Esophagus mucosa (tissue), 1 donor: ENCODE data around the gene STOX2. TPM values are rescaled to one million over a fixed set of nuclear protein-coding genes. Genes with fewer than 3 reads are reported as not detected.
A peak's percentile ranks its signal among the peaks of the same experiment; 100 is the strongest.
"Not testable (repeated sequence)": the region's sequence is repeated elsewhere in the genome, so short reads cannot be mapped to it uniquely, and the experiment has no call there.

Source experiments
- ATAC-seq: fragments of 200-7000 bp; cut with Tn5 transposase; one replicate; pipeline ENCODE4 v1.9.1; 2020
- total RNA-seq: library from RNA; stranded (reverse); gene quantifications from one replicate; pipeline ENCODE4 v1.2.4, GENCODE V29; 2023
- donor health status: DM: yes; HTN: yes; CAD: no.

Gene STOX2
- total RNA-seq, 1 donor from 2014 or later, result 12.0 TPM

DNA sequence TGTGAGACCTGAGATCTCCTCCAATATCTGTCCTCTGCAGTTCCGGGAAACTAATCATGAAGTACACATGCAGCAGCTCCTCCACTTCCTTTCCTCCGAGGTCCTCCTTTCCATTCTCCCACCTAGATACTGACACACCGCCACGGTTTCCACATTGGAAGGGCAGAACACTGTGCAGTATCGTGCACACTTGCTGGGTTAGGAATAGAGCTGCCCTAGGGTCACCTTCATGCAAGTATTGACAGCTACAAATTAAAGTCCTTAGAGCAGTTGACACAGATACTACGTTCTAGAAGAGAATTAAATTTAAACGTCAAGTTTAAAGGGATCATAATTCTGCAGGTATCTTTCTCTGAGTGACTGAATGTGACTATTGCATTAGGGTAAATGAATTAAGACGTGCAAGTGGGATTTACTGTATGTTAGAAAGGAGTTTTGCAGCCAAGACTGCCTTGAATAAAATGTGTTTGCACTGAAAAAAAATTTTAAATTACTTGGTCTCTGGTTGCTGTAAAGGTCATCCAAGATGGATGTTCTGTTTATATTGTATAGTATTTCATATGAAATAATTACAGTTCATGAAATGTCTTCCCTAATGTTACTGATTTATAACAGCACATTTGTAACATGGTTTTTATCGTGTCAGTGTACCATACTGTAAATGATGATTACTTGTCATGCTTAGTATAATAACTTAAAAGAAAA lies 117.7 kb downstream of the STOX2 start:
- ATAC-seq, result no peak

DNA sequence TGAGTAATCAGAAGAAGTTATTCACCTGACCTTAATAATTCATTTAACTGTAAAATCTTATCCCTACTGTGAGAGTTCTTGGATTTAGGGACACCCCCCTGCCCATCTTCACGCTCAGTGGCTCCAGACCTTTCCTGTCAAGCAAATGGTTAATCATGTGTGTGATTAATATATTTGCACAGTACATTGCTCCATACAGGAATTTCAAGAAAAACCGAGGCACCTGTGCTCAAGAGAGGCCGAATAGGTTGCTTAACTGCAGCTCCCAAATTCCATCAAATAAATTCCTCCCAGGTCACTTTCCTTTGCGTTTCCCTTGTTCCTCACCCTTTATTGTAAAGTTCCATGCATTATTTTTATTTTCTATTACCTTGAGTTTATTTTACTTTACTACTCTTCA lies 119.5 kb downstream of the STOX2 start:
- peak; percentile 83 for ATAC-seq

DNA sequence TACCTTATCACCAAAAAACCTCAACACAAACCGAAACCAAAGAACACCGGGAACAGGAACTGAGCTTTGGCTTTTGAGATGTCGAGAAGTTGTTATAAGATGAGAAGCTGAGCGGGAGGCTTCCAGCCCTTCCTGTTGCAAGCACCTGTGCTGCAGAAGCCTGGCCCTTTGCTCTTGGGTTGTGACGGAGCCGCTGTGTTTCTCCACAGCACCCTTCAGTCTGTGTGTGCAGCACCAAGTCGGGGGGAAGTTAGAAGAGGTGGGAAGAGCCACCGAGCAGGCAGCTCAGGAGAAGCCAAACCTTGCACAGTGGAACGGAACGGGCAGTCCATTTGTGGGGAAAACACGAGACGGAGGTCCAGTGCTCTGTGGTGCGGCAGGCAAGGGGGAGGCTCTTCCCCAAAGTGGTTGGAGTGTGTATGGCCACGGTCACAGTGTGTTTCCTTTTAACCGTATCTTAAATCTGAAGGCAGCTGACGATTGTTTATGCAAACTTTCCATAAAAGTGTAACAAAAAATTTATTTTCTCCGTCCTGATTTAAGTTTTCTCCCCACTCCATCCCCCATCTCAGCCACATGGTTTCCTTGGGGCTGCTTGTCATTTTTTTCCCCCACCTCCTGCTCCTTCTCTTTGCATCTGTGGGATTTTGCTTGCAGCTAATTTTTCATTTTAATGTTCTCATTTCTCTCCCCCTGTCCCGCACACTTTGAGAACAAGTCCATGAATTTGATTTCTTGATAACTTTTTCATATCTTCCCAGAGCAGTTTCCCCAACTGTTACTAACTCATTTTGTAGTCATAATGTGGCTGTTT lies 123.7 kb downstream of the STOX2 start:
- no peak for ATAC-seq

DNA sequence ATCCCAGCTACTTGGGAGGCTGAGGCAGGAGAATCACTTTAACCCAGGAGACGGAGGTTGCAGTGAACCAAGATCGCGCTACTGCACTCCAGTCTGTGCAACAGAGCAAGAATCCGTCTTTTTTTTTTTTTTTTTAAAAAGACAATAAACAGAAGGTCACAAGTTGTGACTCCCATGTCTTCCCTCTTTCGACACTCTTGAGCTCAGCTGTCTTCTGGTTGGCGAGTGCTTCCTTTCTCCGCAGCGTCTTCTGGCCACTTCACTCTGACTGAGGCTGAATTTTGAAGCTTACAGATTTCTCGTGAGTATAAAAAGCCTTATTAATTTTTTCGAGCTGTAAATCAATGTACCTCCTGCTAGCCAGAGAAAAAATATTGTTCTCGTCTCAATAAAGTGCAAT lies 124.9 kb downstream of the STOX2 start:
- no peak for ATAC-seq

DNA sequence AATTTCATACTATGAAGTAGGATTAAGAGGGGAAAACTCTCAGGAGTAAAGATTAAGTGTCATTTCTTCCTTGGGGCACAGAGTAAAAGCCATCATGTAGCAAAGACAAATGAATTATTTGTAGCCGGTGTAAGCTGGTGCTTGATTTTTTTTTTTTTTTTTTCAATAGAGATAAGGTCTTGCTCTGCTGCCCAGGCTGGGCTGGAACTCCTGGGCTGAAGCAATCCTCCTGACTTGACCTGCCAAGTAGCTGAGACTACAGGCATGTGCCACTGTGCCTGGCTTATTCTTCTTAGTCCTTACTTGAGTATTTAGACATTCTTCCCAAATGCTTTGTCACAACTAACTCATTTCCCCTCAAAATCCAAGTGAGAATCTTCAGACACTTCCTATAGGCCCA lies 125.7 kb downstream of the STOX2 start:
- no peak for ATAC-seq

DNA sequence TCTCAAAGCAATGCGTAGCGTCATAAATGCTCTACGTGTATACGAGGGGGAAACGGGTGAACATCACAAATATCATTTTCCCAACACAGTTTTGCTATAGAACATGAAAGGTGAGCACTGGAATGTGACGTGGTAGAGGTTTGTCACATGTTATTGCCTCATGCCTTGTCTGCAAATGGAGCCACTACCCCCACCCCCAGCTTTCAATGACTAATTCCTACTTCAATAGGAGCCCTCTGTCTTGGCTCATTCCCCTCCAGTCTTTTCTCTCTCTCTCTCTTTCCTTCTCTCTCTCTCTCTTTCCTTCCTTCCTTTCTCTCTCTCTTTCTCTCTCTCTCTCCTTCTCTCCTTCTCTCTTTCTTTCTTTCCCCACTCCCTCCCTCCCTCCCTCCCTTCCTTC lies 127.0 kb downstream of the STOX2 start:
- ATAC-seq, result no peak

DNA sequence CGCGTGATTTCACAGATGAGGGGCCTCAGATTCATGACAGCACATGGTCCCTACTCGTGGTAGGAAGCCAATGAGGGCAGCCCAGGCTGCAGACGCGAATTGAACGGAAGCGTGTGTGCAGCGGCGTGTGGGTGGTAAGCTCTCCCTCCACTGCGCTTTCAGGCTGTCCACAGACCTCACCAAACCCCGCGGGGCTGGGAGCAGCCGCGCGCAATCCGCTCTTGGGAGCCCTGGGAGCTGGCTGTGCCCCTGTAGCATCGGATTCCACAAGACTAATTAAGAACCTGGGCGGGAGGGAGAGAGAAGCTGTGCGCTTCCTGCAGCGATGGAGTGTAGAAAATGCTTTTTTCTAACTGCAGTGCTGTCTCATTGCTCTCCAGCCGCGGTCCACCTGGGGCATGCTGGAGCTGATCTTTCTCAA lies 134.9 kb downstream of the STOX2 start:
- ATAC-seq, result no peak

DNA sequence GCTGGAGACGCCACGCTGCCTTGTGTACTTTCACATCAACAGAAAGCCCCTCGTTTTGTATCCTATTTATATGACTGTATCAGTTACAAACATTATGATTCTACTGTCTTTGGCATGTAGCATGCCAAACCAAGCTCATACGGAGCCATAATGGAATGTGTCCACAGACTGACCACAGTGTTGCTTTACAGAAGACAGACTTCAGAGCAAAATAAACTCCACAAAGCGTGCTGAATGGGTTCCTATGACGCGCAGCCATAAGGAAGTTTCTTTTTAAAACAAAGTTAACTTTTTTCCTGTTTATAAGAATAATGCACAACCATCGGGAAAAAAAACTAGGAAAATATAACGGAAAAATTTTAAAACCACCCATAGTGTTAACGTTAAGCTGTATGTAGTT lies 136.0 kb downstream of the STOX2 start:
- no peak for ATAC-seq

DNA sequence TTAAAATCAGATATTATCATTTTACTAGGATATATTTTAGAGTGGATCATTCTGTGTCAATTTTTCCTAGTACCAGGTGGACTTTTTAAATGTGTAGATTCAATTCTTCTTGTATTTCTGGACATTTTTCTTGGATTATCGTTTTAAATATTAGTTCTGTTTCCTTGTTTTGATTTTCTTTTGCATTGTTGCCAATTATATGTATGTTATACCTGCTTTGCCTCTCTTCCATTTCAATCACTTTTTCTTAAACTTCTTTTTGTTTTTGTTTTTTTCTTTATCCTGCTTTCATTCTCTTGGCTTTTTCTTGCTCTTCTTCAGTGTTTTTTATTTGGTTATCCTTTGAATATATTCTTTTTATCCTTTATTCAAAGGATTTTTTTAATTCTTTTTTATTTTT lies 141.0 kb downstream of the STOX2 start:
- ATAC-seq, result no peak

DNA sequence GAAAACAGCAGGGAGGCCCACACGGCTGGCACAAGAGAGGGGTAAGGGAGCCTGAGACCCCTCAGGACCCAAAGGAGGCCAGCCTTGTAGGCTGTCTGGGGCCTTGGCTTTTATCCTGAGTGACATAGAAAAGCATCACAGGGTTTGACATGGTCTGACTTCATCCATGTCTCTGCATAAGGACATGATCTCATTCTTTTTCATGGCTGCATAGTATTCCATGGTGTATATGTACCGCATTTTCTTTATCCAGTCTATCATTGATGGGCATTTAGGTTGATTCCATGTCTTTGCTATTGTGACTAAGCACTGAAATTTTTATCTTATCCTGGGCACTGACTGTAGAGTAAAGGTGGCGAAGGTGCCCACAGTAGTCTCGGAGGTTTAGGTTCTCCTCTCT lies 146.2 kb downstream of the STOX2 start:
- ATAC-seq, result not testable (repeated sequence)

DNA sequence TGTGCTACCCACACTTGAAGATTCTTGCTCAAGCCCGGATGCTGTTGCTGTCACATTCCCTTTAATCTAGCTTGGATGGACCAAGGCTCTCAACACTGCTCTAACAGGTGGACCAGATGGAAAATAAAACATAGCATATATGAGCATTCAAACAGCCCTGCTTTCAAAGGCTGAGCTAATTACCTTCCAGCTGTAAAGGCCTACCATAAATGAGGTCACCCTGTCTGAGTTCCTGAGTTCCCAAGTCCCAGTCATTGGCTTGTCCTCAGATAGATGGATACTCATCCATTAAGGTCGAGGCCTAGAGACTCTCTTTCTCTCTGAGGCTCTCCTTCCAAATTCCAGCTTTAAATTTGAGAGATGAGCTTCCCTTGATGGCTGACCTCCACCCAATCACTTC lies 147.5 kb downstream of the STOX2 start:
- no peak for ATAC-seq

DNA sequence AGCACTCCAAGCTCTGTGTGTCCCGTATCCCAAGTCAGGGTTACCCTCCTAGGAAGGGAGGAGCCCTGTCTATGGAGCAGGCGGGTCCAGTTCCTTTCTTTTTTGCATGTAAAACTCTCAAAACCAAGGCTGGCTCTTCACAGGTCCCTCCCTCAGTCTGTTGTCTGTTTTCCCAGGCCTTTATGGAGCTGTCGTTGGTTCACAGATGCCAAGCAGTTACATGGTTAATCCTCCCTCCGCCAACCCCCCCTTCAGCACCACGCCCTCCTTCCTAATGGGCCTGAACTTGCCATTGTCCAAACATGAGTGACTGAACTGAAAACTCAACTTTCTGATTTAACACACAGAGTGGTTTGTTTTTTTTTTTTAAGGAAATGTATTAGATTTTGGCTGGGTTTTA lies 148.3 kb downstream of the STOX2 start:
- ATAC-seq, result peak; percentile 96

DNA sequence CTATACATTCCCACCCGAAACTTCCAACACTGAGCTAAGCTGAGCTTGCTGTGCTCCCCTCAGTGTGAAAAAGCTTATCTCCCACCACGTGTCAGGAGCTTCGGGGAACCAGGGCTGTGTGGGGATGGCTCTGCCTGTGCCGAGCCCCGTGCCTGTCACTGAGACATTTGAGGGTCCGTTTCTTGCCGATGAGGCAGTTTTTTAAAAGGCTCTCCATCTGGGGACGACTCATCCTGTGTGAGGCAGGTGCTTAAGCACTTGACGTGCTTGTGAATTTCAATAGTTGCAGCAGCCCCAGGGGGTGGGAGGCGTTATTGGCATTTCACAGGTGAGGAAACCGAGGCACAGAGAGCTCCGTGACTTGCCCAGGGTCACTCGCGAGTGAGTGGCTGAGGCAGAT lies 151.8 kb downstream of the STOX2 start:
- no peak for ATAC-seq

DNA sequence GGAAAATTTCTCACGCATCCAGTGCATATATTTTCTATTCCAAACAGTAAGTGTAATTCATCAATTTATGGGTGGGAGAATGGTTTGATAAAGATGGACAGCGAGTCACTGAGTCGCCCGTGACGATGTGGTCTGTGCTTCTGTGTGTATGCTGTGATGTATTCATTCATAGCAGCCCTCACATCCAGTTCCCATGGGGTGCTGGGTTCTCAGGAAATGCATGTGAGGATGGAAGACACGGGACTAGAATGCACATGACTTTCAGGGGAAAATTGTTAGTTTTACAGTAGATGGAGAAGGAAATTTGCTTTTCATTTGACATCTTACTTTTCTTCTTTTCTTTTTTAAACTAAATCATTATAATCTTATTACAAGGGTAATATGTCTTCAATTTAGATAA lies 152.9 kb downstream of the STOX2 start:
- ATAC-seq, result no peak

DNA sequence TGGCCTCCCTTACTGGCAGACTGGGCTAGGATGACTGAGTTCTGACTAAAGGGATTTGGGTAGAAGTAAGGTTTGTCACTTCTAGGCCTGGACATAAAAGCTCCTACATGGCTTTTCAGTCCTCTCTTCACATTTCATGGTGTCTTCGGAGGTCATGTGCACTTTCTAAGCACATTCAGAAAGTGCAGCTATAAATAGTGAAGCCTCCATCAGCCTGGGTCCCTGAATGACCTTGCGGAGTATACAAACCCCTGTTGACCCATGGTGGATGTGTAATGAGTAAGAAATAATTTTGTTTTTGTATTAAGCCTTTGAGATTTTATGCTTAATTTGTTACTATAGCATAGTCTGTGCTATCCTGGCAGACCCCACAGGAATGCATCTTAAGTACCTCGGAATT lies 154.0 kb downstream of the STOX2 start:
- no peak for ATAC-seq

DNA sequence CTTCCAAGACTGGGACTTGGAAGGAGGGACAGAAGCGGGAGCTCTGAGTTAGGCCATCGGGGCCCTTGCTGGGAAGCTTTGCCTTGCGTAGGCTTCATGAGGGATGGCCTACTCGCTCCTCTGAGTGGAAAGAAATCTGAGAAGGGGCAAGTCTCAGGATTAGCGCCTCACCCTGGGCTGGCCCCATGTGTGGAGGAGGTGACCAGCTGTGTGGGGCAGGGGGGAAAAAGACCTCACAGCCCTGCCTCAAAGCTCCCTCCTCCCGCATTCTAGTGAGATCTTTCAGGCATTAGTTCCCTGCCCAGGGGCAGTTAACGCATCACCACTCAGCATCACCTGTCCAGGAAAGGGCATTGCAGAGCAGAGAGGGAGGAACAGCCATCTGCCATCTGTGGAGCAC lies 156.5 kb downstream of the STOX2 start:
- no peak for ATAC-seq

DNA sequence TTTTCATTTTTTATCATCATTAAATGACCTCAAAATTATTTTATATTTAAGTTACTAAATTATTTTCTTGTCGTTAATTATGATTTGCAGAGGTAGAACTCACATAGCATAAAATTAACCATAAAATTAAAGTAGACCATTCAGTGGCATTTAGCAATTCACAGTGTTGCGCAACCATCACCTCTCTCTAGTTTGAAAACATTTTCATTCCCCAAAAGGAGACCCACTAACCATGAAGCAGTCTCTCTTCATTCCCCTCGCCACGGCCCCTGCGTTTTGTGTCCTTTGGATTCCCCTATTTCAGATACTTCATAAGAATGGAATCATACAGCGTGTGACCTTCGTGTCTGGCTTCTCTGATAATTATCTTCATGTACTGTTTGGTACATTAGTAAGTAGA lies 157.7 kb downstream of the STOX2 start:
- no peak for ATAC-seq

DNA sequence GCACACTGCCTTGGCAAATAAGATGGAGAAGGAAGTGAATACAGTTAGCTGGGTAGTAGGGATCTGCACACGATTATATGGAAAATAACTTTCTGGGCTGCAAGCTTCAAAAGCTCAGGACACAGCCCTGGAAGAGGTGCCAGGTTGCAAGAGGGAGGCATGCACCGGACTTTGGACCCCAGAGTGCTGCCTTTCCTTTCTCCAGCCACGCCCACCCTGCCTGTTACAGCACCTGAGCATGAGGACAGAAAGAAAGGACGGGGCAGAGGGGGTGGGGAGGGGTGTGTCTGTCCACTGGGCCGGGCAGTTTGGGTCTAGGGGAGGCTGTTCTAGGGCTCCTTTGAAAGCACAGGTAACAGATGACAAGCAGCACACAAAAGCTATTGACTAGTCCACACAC lies 159.8 kb downstream of the STOX2 start:
- ATAC-seq, result no peak

DNA sequence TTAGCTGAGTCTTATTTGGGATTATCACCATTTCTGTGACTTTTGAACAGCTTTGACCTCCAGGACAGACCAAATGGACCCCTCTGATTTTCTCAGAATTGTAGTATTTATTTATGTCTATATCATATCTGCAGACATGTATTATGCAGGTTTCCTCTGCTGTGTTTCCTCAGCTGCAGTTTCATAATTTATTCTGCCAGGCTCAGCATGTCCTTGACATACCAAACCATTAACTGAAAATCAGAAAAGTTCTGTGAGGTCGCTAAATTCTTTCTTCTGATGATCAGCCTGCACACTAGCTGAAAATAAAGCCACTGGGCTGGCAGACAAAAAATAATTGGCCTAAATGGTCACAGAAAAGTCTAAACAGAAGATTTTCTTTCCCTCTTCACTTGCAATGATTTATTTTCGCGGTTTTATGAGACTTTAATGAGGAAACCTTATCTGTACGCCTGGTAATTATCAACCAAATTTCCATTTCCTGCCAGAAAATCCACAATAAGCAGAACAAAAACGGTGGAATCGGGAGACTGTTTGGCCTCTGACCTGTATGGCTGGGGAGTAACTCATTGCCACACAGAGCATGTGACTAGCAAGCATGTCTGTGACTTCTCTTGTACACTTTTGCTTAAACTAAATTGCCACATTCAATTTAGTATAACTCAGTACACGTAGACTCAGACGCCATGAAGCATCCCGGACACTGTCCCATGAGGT lies 161.6 kb downstream of the STOX2 start:
- no peak for ATAC-seq

DNA sequence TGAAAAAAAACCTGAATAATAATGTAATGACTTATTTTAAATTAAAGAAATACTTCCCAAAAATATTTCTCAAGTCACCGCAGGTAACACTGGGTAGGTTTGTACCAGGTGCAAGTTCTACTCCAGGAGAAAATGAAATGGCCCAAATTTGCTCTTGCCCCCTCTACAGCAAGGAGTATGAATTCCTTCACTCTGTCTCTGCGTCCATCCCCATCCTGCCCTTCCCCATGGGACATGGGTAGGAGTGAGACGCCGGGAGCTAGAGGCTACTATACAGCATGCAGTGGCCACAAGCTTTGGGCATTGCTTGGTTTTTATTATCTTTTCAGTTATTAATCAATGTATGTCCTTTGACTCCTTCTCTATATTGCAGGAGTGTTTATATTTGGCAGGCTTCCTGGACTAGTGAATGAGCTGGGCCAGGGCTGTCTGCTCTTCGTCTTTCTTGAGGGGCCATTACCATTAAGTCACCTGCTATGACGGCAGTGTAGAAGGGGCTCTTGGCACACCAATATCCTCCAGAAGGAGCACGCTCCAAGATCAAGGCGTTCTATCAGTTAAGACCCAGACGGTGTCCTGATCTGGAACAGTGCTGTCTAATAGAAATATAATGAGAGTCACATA lies 162.9 kb downstream of the STOX2 start:
- no peak for ATAC-seq
